ENCODE data around the gene HIGD1B.

Gene HIGD1B

GRCh38 chr17:44830359-44831288 lies 17.1 kb upstream of the HIGD1B start:
- TF ChIP-seq CTCF (IDR thresholded peaks at IDR 0.05) = no peak

DNA sequence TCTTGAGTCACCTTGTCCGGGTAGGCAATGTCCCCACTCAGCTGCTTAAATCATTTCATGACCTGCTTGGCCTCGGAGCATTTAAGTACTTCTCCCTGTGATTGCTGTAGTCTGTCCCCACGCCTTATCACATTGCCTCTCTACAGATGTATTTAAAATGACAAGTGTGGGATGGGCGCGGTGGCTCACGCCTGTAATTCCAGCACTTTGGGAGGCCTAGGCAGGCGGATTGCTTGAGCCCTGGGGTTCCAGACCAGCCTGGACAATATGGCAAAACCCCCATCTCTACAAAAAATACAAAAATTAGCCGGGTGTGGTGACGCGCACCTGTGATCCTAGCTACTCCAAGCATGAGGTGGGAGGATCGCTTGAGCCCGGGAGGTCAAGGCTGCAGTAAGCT lies 16.3 kb upstream of the HIGD1B start:
- TF ChIP-seq CTCF (IDR thresholded peaks at IDR 0.05) = no peak

DNA sequence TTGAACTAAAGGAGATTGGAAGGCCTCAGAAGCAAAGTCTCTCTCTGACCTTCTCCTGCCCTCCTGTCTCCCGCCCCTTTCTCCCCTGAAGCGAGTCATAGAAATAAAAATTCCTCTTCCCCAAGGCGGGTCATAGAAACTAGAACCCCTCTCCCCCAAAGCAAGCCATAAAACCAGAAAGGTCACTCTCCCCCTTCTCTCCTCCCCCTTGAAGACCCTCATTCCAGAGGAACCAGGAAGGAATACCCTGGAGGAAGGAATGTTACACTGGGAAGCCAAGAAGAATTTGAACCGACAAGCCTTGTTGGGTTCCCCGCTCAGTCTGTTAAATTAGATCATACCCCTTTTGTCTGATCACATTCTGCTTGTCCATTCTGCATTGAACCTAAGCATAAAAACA lies 14.9 kb upstream of the HIGD1B start:
- TF ChIP-seq CTCF (IDR thresholded peaks at IDR 0.05) = no peak

GRCh38 chr17:44837196-44837595 lies 10.5 kb upstream of the HIGD1B start:
- TF ChIP-seq CTCF (IDR thresholded peaks at IDR 0.05) = no peak

DNA sequence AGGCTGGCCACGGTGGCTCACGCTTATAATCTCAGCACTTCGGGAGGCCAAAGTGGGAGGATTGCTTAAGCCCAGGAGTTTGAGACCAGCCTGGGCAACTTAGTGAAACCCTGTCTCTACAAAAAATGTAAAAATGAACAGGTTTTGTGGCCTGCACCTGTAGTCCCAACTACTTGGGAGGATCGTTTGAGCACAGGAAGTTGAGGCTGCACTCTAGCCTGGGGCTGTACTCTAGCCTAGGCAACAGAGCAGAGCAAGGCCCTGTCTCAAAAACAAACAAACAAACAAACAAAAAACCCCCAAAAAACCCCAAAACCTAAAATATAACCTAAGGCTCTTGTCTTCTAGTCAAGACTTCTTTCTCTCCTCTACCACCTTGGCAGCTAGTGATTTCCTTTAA lies 7.4 kb upstream of the HIGD1B start:
- TF ChIP-seq CTCF (IDR thresholded peaks at IDR 0.05) = no peak

GRCh38 chr17:44840936-44841335 lies 6.7 kb upstream of the HIGD1B start:
- no peak for TF ChIP-seq CTCF (IDR thresholded peaks at IDR 0.05)

GRCh38 chr17:44842748-44843147 lies 4.9 kb upstream of the HIGD1B start:
- TF ChIP-seq CTCF (IDR thresholded peaks at IDR 0.05) = no peak
